Astrocyte (in vitro differentiated cells and primary cell): Measurements from ENCODE around the gene WDR7. TPM values are rescaled to one million over a fixed set of nuclear protein-coding genes. Genes with fewer than 3 reads are reported as not detected.

Source experiments
- DNase-seq: peaks from one replicate; pipeline ENCODE4 v3.0.0-alpha.2; 2010; ENCODE audit warnings: low read depth
- FAIRE-seq: peaks from 2 replicates; lab custom pipeline; 2011; peaks lifted over from hg19 to GRCh38; lab: Jason Lieb, UNC
- H2AFZ ChIP-seq: 2 replicates; pipeline ENCODE4 v1.6.0; 2012; ENCODE audit warnings: low read depth, low read length, inconsistent platforms
- H3K27ac ChIP-seq: 2 replicates; pipeline ENCODE4 v1.5.1; 2011; ENCODE audit warnings: low read depth, low read length, inconsistent platforms
- H3K27me3 ChIP-seq: 2 replicates; pipeline ENCODE4 v1.6.0; 2011; ENCODE audit warnings: low read length, inconsistent platforms; ENCODE audit not compliant: insufficient read depth
- H3K36me3 ChIP-seq: 2 replicates; pipeline ENCODE4 v1.5.1; 2011; ENCODE audit warnings: low read length, inconsistent platforms; ENCODE audit not compliant: insufficient read depth
- H3K4me1 ChIP-seq: 2 replicates; pipeline ENCODE4 v1.5.1; 2011; ENCODE audit warnings: low read length, inconsistent platforms; ENCODE audit not compliant: insufficient read depth
- H3K4me2 ChIP-seq: 2 replicates; pipeline ENCODE4 v1.6.0; 2012; ENCODE audit warnings: low read length, inconsistent platforms
- H3K4me3 ChIP-seq: 2 replicates; pipeline ENCODE4 v1.5.1; 2011; ENCODE audit warnings: low read depth, mild to moderate bottlenecking, low read length, inconsistent platforms; ENCODE audit not compliant: insufficient read depth
- H3K79me2 ChIP-seq: 2 replicates; pipeline ENCODE4 v1.6.0; 2012; ENCODE audit warnings: mild to moderate bottlenecking, low read length, inconsistent platforms; ENCODE audit not compliant: insufficient read depth
- H3K9ac ChIP-seq: 2 replicates; pipeline ENCODE4 v1.6.0; 2012; ENCODE audit warnings: mild to moderate bottlenecking, low read length, inconsistent platforms
- H3K9me3 ChIP-seq: 2 replicates; pipeline ENCODE4 v1.5.1; 2012; ENCODE audit warnings: low read depth, mild to moderate bottlenecking, low read length, inconsistent platforms; ENCODE audit not compliant: insufficient read depth
- H4K20me1 ChIP-seq: 2 replicates; pipeline ENCODE4 v1.6.0; 2012; ENCODE audit warnings: low read length, inconsistent platforms; ENCODE audit not compliant: insufficient read depth
- H3K27ac Mint-ChIP-seq: one replicate; pipeline ENCODE4 v1.8.0; 2021; ENCODE audit warnings: mild to moderate bottlenecking, mixed read lengths; ENCODE audit not compliant: unreplicated experiment
- H3K27me3 Mint-ChIP-seq: one replicate; pipeline ENCODE4 v1.8.0; 2021; ENCODE audit warnings: low read depth, mixed read lengths; ENCODE audit not compliant: unreplicated experiment
- H3K36me3 Mint-ChIP-seq: one replicate; pipeline ENCODE4 v1.8.0; 2021; ENCODE audit warnings: low read depth, mixed read lengths; ENCODE audit not compliant: unreplicated experiment
- H3K4me1 Mint-ChIP-seq: one replicate; pipeline ENCODE4 v1.8.0; 2021; ENCODE audit warnings: low read depth, mixed read lengths; ENCODE audit not compliant: unreplicated experiment
- H3K4me3 Mint-ChIP-seq: one replicate; pipeline ENCODE4 v1.8.0; 2021; ENCODE audit warnings: mild to moderate bottlenecking, moderate library complexity, mixed read lengths; ENCODE audit not compliant: unreplicated experiment
- H3K9me3 Mint-ChIP-seq: one replicate; pipeline ENCODE4 v1.8.0; 2021; ENCODE audit warnings: mild to moderate bottlenecking, mixed read lengths; ENCODE audit not compliant: unreplicated experiment
- EZH2 ChIP-seq: IDR thresholded peaks from 2 replicates; pipeline ENCODE4 v1.6.1; 2012; ENCODE audit warnings: mild to moderate bottlenecking, low read length, inconsistent platforms; ENCODE audit not compliant: insufficient read depth
- total RNA-seq: library from RNA; stranded (reverse); gene quantifications from 2 replicates; pipeline ENCODE4 v1.2.1, GENCODE V29; 2021
- TF ChIP-seq, protein P1 (sequence below): IDR thresholded peaks from 2 replicates; pipeline ENCODE4 v1.5.1; 2011; ENCODE audit warnings: low read depth, mild to moderate bottlenecking, inconsistent platforms, low read length, moderate library complexity; ENCODE audit not compliant: insufficient read depth

WDR7 gene
- total RNA-seq, 1 donor from 2014 or later = 16.9 TPM

DNA sequence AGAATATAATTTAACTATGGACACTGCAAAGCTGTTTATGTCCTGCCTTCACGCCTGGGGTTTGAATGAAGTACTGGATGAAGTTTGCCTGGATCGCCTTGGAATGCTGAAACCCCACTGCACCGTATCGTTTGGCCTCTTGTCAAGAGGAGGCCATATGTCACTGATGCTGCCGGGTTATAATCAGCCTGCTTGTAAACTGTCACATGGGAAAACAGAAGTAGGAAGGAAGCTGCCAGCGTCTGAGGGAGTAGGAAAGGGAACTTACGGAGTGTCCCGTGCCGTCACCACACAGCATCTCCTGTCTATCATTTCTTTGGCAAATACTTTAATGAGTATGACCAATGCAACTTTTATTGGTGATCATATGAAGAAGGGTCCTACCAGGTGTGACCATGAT is 105.8 kb downstream of the WDR7 start:
- no peaks in the 10 kb centered on the region for H3K27me3 Mint-ChIP-seq
- no peaks in the 10 kb centered on the region for H3K27me3 ChIP-seq
- H3K27ac ChIP-seq = no peak overlapping the region
- no peaks in the 10 kb centered on the region for H4K20me1 ChIP-seq
- H3K4me1 Mint-ChIP-seq = no peaks in the 10 kb centered on the region
- H3K79me2 ChIP-seq = no peaks in the 10 kb centered on the region
- H3K4me2 ChIP-seq = no peak overlapping the region
- no peaks in the 10 kb centered on the region for H3K36me3 ChIP-seq
- H3K9me3 Mint-ChIP-seq = no peaks in the 10 kb centered on the region
- no peak overlapping the region for H2AFZ ChIP-seq
- DNase-seq (no peak), FAIRE-seq (no peak)
- no peak overlapping the region for H3K4me3 ChIP-seq
- no peak overlapping the region for H3K27ac Mint-ChIP-seq
- no peaks in the 10 kb centered on the region for H3K9me3 ChIP-seq
- H3K4me1 ChIP-seq = no peaks in the 10 kb centered on the region
- H3K36me3 Mint-ChIP-seq = peaks cover 5% of the 10 kb centered on the region
- TF ChIP-seq EZH2 = no peak
- TF ChIP-seq, protein P1, sequence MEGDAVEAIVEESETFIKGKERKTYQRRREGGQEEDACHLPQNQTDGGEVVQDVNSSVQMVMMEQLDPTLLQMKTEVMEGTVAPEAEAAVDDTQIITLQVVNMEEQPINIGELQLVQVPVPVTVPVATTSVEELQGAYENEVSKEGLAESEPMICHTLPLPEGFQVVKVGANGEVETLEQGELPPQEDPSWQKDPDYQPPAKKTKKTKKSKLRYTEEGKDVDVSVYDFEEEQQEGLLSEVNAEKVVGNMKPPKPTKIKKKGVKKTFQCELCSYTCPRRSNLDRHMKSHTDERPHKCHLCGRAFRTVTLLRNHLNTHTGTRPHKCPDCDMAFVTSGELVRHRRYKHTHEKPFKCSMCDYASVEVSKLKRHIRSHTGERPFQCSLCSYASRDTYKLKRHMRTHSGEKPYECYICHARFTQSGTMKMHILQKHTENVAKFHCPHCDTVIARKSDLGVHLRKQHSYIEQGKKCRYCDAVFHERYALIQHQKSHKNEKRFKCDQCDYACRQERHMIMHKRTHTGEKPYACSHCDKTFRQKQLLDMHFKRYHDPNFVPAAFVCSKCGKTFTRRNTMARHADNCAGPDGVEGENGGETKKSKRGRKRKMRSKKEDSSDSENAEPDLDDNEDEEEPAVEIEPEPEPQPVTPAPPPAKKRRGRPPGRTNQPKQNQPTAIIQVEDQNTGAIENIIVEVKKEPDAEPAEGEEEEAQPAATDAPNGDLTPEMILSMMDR = no peak
- no peak overlapping the region for H3K9ac ChIP-seq
- no peak overlapping the region for H3K4me3 Mint-ChIP-seq

DNA sequence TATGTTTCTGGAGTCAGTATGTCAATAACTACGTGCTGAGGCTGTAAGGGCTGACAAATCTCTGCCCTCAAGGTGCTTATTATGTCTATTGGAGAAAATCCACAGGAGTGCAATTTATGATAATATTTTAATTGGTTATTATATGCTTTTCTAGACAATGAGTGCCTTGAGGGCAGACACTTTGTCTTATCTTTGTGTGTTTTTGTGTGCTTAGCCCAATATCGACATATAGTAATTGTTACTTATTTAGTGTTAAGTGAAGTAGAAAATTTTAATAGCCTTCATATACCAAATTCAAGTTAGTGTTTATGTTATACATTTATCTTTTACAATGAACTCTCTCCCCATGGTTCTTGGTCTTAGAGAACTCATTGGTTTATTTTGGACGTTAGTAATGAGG is 118.9 kb downstream of the WDR7 start:
- Histone ChIP-seq H3K36me3 (no peaks in the 10 kb centered on the region), H3K9me3 (no peaks in the 10 kb centered on the region), H3K27me3 (no peaks in the 10 kb centered on the region), H3K27ac (no peak overlapping the region), H2AFZ (no peak overlapping the region), H4K20me1 (no peaks in the 10 kb centered on the region), H3K4me1 (no peaks in the 10 kb centered on the region), H3K9ac (no peak overlapping the region), H3K4me2 (no peak overlapping the region), H3K79me2 (no peaks in the 10 kb centered on the region), H3K4me3 (no peak overlapping the region)
- no peaks in the 10 kb centered on the region for H3K36me3 Mint-ChIP-seq
- TF ChIP-seq, protein P1 = no peak
- TF ChIP-seq EZH2 = no peak
- FAIRE-seq (no peak), DNase-seq (no peak)
- H3K9me3 Mint-ChIP-seq = no peaks in the 10 kb centered on the region
- no peaks in the 10 kb centered on the region for H3K4me1 Mint-ChIP-seq
- H3K27ac Mint-ChIP-seq = no peak overlapping the region
- no peak overlapping the region for H3K4me3 Mint-ChIP-seq
- no peaks in the 10 kb centered on the region for H3K27me3 Mint-ChIP-seq

DNA sequence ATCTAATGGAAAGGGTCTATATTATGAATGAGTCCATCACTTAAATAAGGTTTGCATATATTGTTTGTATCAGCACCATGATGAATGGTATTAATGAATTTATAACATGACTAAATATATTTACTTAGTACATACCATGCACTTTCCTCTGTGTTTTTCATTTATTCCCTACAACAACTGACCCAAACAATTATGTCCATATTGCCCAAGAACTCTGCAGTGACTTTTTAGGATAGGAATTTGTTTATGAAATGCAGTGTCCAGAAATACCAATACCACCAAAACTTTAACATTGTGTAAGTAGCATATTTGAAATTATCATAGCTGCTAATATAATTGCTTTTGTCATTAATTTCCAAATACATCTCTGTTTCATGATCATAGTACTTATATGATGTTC is 119.7 kb downstream of the WDR7 start:
- Mint-ChIP-seq H3K4me3 (no peak overlapping the region), H3K9me3 (no peaks in the 10 kb centered on the region), H3K4me1 (no peaks in the 10 kb centered on the region), H3K27ac (no peak overlapping the region), H3K27me3 (no peaks in the 10 kb centered on the region), H3K36me3 (no peaks in the 10 kb centered on the region)
- Histone ChIP-seq H3K4me1 (no peaks in the 10 kb centered on the region), H3K36me3 (no peaks in the 10 kb centered on the region), H3K27ac (no peak overlapping the region), H3K9me3 (no peaks in the 10 kb centered on the region), H3K27me3 (no peaks in the 10 kb centered on the region), H3K79me2 (no peaks in the 10 kb centered on the region), H4K20me1 (no peaks in the 10 kb centered on the region), H3K4me3 (no peak overlapping the region), H2AFZ (no peak overlapping the region), H3K9ac (no peak overlapping the region), H3K4me2 (no peak overlapping the region)
- no peak for DNase-seq
- TF ChIP-seq, protein P1 = no peak
- no peak for TF ChIP-seq EZH2
- FAIRE-seq = no peak
